ENCODE results near the gene RABEP1.

Gene RABEP1

GRCh38 chr17:5362162-5362811 is 80.2 kb downstream of the RABEP1 start:
- no peak for DNase-seq

GRCh38 chr17:5364156-5364555 is 82.1 kb downstream of the RABEP1 start:
- DNase-seq, result no peak

GRCh38 chr17:5364696-5365095 is 82.6 kb downstream of the RABEP1 start:
- DNase-seq, result no peak

- DNase-seq, result no peak
Observed at GRCh38 chr17:5365831-5366230, 83.7 kb downstream of the RABEP1 start.

GRCh38 chr17:5370411-5370810 is 88.3 kb downstream of the RABEP1 start:
- DNase-seq, result no peak

- DNase-seq, result no peak
Observed at GRCh38 chr17:5373112-5373511, 91.0 kb downstream of the RABEP1 start.

- no peak for DNase-seq
Observed at GRCh38 chr17:5378566-5379207, 96.6 kb downstream of the RABEP1 start.

GRCh38 chr17:5379351-5380107 is 97.4 kb downstream of the RABEP1 start:
- DNase-seq, result no peak

GRCh38 chr17:5380491-5381135 is 98.5 kb downstream of the RABEP1 start:
- no peak for DNase-seq

- no peak for DNase-seq
Observed at GRCh38 chr17:5381542-5381941, 99.5 kb downstream of the RABEP1 start.

- DNase-seq, result no peak
Observed at GRCh38 chr17:5391678-5392077, 109.6 kb downstream of the RABEP1 start.

- no peak for DNase-seq
Observed at GRCh38 chr17:5396612-5397011, 114.5 kb downstream of the RABEP1 start.

- DNase-seq, result no peak
Observed at GRCh38 chr17:5399767-5400166, 117.7 kb downstream of the RABEP1 start.

- DNase-seq, result no peak
Observed at GRCh38 chr17:5405400-5405799, 123.3 kb downstream of the RABEP1 start.

- no peak for DNase-seq
Observed at GRCh38 chr17:5408186-5408585, 126.1 kb downstream of the RABEP1 start.

GRCh38 chr17:5410594-5411272 is 128.6 kb downstream of the RABEP1 start:
- DNase-seq, result no peak

GRCh38 chr17:5413682-5414081 is 131.6 kb downstream of the RABEP1 start:
- DNase-seq, result no peak

- DNase-seq, result no peak
Observed at GRCh38 chr17:5416901-5417300, 134.8 kb downstream of the RABEP1 start.

- no peak for DNase-seq
Observed at GRCh38 chr17:5418858-5419355, 136.8 kb downstream of the RABEP1 start.

- DNase-seq, result peak; percentile 95
Observed at GRCh38 chr17:5419356-5419958, 137.4 kb downstream of the RABEP1 start, which contains the start of gene NUP88. Gene NUP88 (minus strand): TSS chr17:5419662. CDS start chr17:5419650, 12 bp downstream.

- DNase-seq, result peak; percentile 95
Observed at GRCh38 chr17:5419959-5420653, 138.0 kb downstream of the RABEP1 start, which contains the start of gene RPAIN. Gene RPAIN (plus strand): TSS chr17:5420182. CDS start chr17:5420211, 29 bp downstream.

All from right kidney (tissue), 1 donor.